Endodermal cell (in vitro differentiated cells): Measurements from ENCODE around the gene LZTS2. TPM values are rescaled to one million over a fixed set of nuclear protein-coding genes. Genes with fewer than 3 reads are reported as not detected.
"Not testable (repeated sequence)": the region's sequence is repeated elsewhere in the genome, so short reads cannot be mapped to it uniquely, and the experiment has no call there.

Experiments
- DNase-seq: peaks from one replicate; pipeline ENCODE4 v3.0.0-alpha.2; 2017
- H3K27ac ChIP-seq: 2 replicates; pipeline ENCODE4 v1.5.1; 2013; ENCODE audit warnings: mild to moderate bottlenecking, low read depth, low read length, moderate library complexity
- H3K27me3 ChIP-seq: 2 replicates; pipeline ENCODE4 v1.6.1; 2013; ENCODE audit warnings: mild to moderate bottlenecking, low read length, moderate library complexity; ENCODE audit not compliant: insufficient read depth, control insufficient read depth, poor library complexity, severe bottlenecking
- H3K36me3 ChIP-seq: 2 replicates; pipeline ENCODE4 v1.7.0; 2013; ENCODE audit warnings: mild to moderate bottlenecking, low read length, moderate library complexity; ENCODE audit not compliant: control insufficient read depth, insufficient read depth
- H3K4me1 ChIP-seq: one replicate; pipeline ENCODE4 v1.7.0; 2013; ENCODE audit warnings: low read length; ENCODE audit not compliant: control insufficient read depth, insufficient read depth
- H3K4me3 ChIP-seq: 2 replicates; pipeline ENCODE4 v1.5.1; 2013; ENCODE audit warnings: mild to moderate bottlenecking, low read length, moderate library complexity
- H3K9ac ChIP-seq: 2 replicates; pipeline ENCODE4 v1.6.1; 2013; ENCODE audit warnings: mild to moderate bottlenecking, low read length, moderate library complexity; ENCODE audit not compliant: poor library complexity, severe bottlenecking; ENCODE audit errors: extremely low read depth
- H3K9me3 ChIP-seq: 2 replicates; pipeline ENCODE4 v1.6.1; 2013; ENCODE audit warnings: mild to moderate bottlenecking, low read length, moderate library complexity; ENCODE audit not compliant: control insufficient read depth
- H3K27ac Mint-ChIP-seq: 2 replicates; pipeline ENCODE4 v1.8.0; 2020; ENCODE audit warnings: mixed read lengths
- H3K27me3 Mint-ChIP-seq: 2 replicates; pipeline ENCODE4 v1.8.0; 2021; ENCODE audit warnings: mild to moderate bottlenecking, mixed read lengths; ENCODE audit not compliant: insufficient read depth
- H3K36me3 Mint-ChIP-seq: 2 replicates; pipeline ENCODE4 v1.8.0; 2020; ENCODE audit warnings: low read depth, mixed read lengths
- H3K4me1 Mint-ChIP-seq: 2 replicates; pipeline ENCODE4 v1.8.0; 2020; ENCODE audit warnings: mixed read lengths
- H3K4me3 Mint-ChIP-seq: 2 replicates; pipeline ENCODE4 v1.8.0; 2020; ENCODE audit warnings: mild to moderate bottlenecking, moderate library complexity, mixed read lengths
- H3K9me3 Mint-ChIP-seq: 2 replicates; pipeline ENCODE4 v1.8.0; 2020; ENCODE audit warnings: mild to moderate bottlenecking, mixed read lengths
- WGBS, 2 experiments: methylation state at CpG; one replicate each; pipeline versions ENCODE4 v1.1.5 to v1.1.7; 2013; ENCODE audit warnings: missing lambda C conversion rate in 2 of 2, mixed read lengths in 1 of 2; ENCODE audit not compliant: insufficient coverage in 1 of 2, insufficient read length in 1 of 2; 5-methylcytosine and 5-hydroxymethylcytosine counted together
- total RNA-seq, 2 donors: library from RNA; stranded (reverse); fragmentation: NEBNext Ultra II Directional in 1 of 2; extraction: Animal tissue kit (Norgen Biotek cat#: 25700) in 1 of 2; gene quantifications; 2 replicates in 1 of 2; 3 replicates in 1 of 2; pipeline ENCODE4 v1.2.1, GENCODE V29; 2021
- TF ChIP-seq, protein P1 (sequence below): fragments of 200-600 bp; sonication (generic); conservative IDR thresholded peaks from 2 replicates; pipeline ENCODE4 v1.5.0; 2021; ENCODE audit warnings: antibody characterized with exemption, mild to moderate bottlenecking

LZTS2 gene
- total RNA-seq, 2 donors from 2014 or later = 76.8 to 85.9 TPM

DNA sequence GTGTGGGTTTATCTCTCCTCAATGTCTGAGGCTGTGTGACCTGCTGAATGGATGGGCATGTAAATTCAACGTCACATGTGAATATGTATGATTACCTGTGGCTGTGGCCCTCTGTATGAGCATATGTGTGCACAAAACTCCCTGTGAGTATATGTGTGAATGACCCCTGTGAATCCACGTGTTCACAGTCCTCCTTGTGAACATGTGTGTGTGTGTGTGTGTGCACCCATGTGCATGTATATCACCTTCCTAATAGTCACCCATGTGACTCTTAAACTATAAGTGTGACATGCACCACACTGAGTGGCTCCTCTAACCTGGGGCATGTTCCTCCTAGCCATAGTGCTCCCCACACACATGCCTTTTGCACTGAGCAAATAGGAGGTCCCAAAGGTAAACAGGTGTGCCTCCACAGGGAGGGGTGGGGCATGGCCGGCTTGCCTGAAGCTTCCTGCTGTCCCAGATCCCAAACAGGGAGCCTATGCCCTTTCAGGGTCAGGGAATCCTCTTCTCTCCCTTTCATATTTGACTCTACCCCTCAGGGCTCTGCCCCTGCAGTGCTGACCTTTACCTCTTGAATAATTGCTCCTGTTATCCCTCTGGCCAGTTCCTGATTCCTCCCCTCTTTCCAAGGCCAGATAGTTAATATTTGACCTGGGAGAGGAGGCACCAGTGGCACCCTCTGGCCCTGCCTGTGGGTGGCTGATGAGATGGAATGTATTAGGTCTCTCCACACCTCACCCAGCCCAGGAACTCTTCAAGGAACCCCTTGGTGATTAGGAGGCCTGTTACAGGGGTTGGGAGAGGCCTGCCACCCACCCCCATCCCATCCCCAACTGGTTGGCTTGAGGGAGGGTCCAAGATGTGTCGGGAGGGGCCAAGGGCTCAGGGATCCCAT, 28.4 kb upstream of the LZTS2 start:
- Mint-ChIP-seq H3K4me3 (peak overlapping the region; percentile 74), H3K9me3 (no peaks in the 10 kb centered on the region), H3K27me3 (no peaks in the 10 kb centered on the region), H3K27ac (peak overlapping the region; percentile 83), H3K4me1 (peaks cover 33% of the 10 kb centered on the region), H3K36me3 (peaks cover 19% of the 10 kb centered on the region)
- Histone ChIP-seq H3K27ac (no peak overlapping the region), H3K9me3 (no peaks in the 10 kb centered on the region), H3K4me1 (peaks cover 18% of the 10 kb centered on the region), H3K36me3 (peaks cover 8% of the 10 kb centered on the region), H3K27me3 (no peaks in the 10 kb centered on the region), H3K4me3 (no peak overlapping the region), H3K9ac (no peak overlapping the region)
- WGBS, 2 experiments = 43 to 74% methylated on average over 1 to 4 of the region's 4 CpGs
- TF ChIP-seq, protein P1, sequence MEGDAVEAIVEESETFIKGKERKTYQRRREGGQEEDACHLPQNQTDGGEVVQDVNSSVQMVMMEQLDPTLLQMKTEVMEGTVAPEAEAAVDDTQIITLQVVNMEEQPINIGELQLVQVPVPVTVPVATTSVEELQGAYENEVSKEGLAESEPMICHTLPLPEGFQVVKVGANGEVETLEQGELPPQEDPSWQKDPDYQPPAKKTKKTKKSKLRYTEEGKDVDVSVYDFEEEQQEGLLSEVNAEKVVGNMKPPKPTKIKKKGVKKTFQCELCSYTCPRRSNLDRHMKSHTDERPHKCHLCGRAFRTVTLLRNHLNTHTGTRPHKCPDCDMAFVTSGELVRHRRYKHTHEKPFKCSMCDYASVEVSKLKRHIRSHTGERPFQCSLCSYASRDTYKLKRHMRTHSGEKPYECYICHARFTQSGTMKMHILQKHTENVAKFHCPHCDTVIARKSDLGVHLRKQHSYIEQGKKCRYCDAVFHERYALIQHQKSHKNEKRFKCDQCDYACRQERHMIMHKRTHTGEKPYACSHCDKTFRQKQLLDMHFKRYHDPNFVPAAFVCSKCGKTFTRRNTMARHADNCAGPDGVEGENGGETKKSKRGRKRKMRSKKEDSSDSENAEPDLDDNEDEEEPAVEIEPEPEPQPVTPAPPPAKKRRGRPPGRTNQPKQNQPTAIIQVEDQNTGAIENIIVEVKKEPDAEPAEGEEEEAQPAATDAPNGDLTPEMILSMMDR = no peak
- peak; percentile 59 for DNase-seq

- Histone ChIP-seq H3K27me3 (no peaks in the 10 kb centered on the region), H3K4me1 (peaks cover 16% of the 10 kb centered on the region), H3K36me3 (no peaks in the 10 kb centered on the region), H3K9me3 (no peaks in the 10 kb centered on the region), H3K27ac (no peak overlapping the region), H3K9ac (no peak overlapping the region), H3K4me3 (no peak overlapping the region)
- peak overlapping the region; percentile 74 for H3K4me3 Mint-ChIP-seq
- H3K36me3 Mint-ChIP-seq = peaks cover 19% of the 10 kb centered on the region
- no peaks in the 10 kb centered on the region for H3K27me3 Mint-ChIP-seq
- peaks cover 33% of the 10 kb centered on the region for H3K4me1 Mint-ChIP-seq
- no peak for DNase-seq
- TF ChIP-seq, protein P1 = no peak
- H3K9me3 Mint-ChIP-seq = no peaks in the 10 kb centered on the region
- 72 to 78% methylated on average over 10 to 13 of the region's 13 CpGs for WGBS, 2 experiments
- no peak overlapping the region for H3K27ac Mint-ChIP-seq
These were observed 27.3 kb upstream of the LZTS2 start for GRCh38 chr10:100972115-100972903.

GRCh38 chr10:100972904-100973535, 26.6 kb upstream of the LZTS2 start:
- peaks cover 1% of the 10 kb centered on the region for H3K36me3 ChIP-seq
- no peaks in the 10 kb centered on the region for H3K27me3 Mint-ChIP-seq
- H3K27me3 ChIP-seq = no peaks in the 10 kb centered on the region
- H3K4me3 ChIP-seq = no peak overlapping the region
- H3K4me1 Mint-ChIP-seq = peaks cover 32% of the 10 kb centered on the region
- no peaks in the 10 kb centered on the region for H3K9me3 Mint-ChIP-seq
- no peak overlapping the region for H3K27ac ChIP-seq
- TF ChIP-seq, protein P1 = no peak
- 87 to 94% methylated on average over 3 to 6 of the region's 6 CpGs for WGBS, 2 experiments
- DNase-seq = no peak
- H3K9ac ChIP-seq = no peak overlapping the region
- H3K4me3 Mint-ChIP-seq = peak overlapping the region; percentile 74
- H3K36me3 Mint-ChIP-seq = peaks cover 25% of the 10 kb centered on the region
- H3K4me1 ChIP-seq = peaks cover 16% of the 10 kb centered on the region
- H3K27ac Mint-ChIP-seq = no peak overlapping the region
- no peaks in the 10 kb centered on the region for H3K9me3 ChIP-seq

DNA sequence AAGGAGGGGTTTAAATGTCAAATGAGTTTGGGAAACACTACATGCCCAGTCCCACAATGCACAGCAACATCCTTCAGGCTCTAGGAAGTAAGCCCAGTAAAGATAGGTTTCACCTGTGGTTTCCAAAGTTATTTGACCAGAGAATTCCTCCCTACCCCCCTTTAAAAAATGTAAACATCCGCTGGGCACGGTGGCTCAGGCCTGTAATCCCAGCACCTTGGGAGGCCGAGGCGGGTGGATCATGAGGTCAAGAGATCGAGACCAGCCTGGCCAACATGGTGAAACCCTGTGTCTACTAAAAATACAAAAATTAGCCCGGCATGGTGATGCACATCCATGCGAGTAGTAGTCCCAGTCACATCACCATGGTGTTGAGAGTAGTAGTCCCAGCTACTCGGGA, 24.2 kb upstream of the LZTS2 start:
- not testable (repeated sequence) for H3K9me3 Mint-ChIP-seq, H3K4me3 ChIP-seq, H3K27ac Mint-ChIP-seq, H3K9ac ChIP-seq, DNase-seq, H3K9me3 ChIP-seq, H3K4me3 Mint-ChIP-seq, H3K27me3 ChIP-seq, H3K27me3 Mint-ChIP-seq, H3K27ac ChIP-seq
- Mint-ChIP-seq H3K36me3 (peaks cover 39% of the 10 kb centered on the region), H3K4me1 (peaks cover 25% of the 10 kb centered on the region)
- 79 to 94% methylated on average over 8 of the region's 8 CpGs for WGBS, 2 experiments
- Histone ChIP-seq H3K4me1 (peaks cover 16% of the 10 kb centered on the region), H3K36me3 (peaks cover 14% of the 10 kb centered on the region)
